NCI-H2081 treated with DMSO at 0.1 percent for 48 hours (cell line): Measurements from ENCODE around the gene TMED10.

Source experiments
- DNase-seq: peaks from one replicate; lab custom pipeline; 2025; lab: John Stamatoyannopoulos, UW

TMED10 gene

GRCh38 chr14:75084513-75084912, 91.9 kb downstream of the TMED10 start:
- DNase-seq: no peak

GRCh38 chr14:75083271-75083670, 93.1 kb downstream of the TMED10 start:
- DNase-seq: no peak

GRCh38 chr14:75081660-75082229, 94.7 kb downstream of the TMED10 start:
- DNase-seq: no peak
